Smooth muscle cell (in vitro differentiated cells): Measurements from ENCODE around the gene TACR1. TPM values are rescaled to one million over a fixed set of nuclear protein-coding genes. Genes with fewer than 3 reads are reported as not detected.

Experiments used
- DNase-seq: peaks from one replicate; lab custom pipeline; 2025; ENCODE audit not compliant: unreplicated experiment; lab: John Stamatoyannopoulos, UW
- H2AFZ ChIP-seq: fragments of 200-600 bp; sonication (generic); 2 replicates; pipeline ENCODE4 v1.6.0; 2016; ENCODE audit warnings: antibody characterized with exemption, low read depth, mild to moderate bottlenecking
- H3F3A ChIP-seq: fragments of 200-600 bp; sonication (generic); 2 replicates; pipeline ENCODE4 v1.6.0; 2017; ENCODE audit warnings: antibody characterized with exemption, low read depth
- H3K27ac ChIP-seq: fragments of 200-600 bp; sonication (generic); 2 replicates; pipeline ENCODE4 v1.5.1; 2016; ENCODE audit warnings: low read depth, mild to moderate bottlenecking
- H3K27me3 ChIP-seq: fragments of 200-600 bp; sonication (generic); 2 replicates; pipeline ENCODE4 v1.6.1; 2016; ENCODE audit warnings: low read depth, mild to moderate bottlenecking
- H3K36me3 ChIP-seq: fragments of 200-600 bp; sonication (generic); 2 replicates; pipeline ENCODE4 v1.5.1; 2016; ENCODE audit warnings: low read depth
- H3K4me1 ChIP-seq: fragments of 200-600 bp; sonication (generic); 2 replicates; pipeline ENCODE4 v1.5.1; 2016; ENCODE audit warnings: low read depth
- H3K4me2 ChIP-seq: fragments of 200-600 bp; sonication (generic); 2 replicates; pipeline ENCODE4 v1.6.0; 2016; ENCODE audit warnings: mild to moderate bottlenecking
- H3K4me3 ChIP-seq: fragments of 200-600 bp; sonication (generic); 2 replicates; pipeline ENCODE4 v1.5.1; 2016; ENCODE audit warnings: mild to moderate bottlenecking
- H3K79me2 ChIP-seq: fragments of 200-600 bp; sonication (generic); 2 replicates; pipeline ENCODE4 v1.6.0; 2016; ENCODE audit warnings: low read depth, mild to moderate bottlenecking
- H3K9ac ChIP-seq: fragments of 200-600 bp; sonication (generic); 2 replicates; pipeline ENCODE4 v1.6.0; 2016; ENCODE audit warnings: low read depth
- H3K9me3 ChIP-seq: fragments of 200-600 bp; sonication (generic); replicated peaks from 2 replicates; pipeline ENCODE4 v1.5.1; 2016; ENCODE audit warnings: low read depth
- H4K20me1 ChIP-seq: fragments of 200-600 bp; sonication (generic); 2 replicates; pipeline ENCODE4 v1.6.0; 2016; ENCODE audit warnings: low read depth
- WGBS: methylation state at CpG from one replicate; pipeline ENCODE4 v1.1.7; 2016; ENCODE audit warnings: low lambda C conversion rate; 5-methylcytosine and 5-hydroxymethylcytosine counted together
- polyA plus RNA-seq: library from polyadenylated mRNA; unstranded; fragments of >200 nt; fragmentation: Nextera tagmentation; extraction: Ambion mirVana; gene quantifications from 2 replicates; pipeline ENCODE4 v1.2.1, GENCODE V29; 2016
- total RNA-seq: library from RNA; depleted of rRNA; stranded (reverse); fragments of >200 nt; gene quantifications from 2 replicates; pipeline ENCODE4 v1.2.3, GENCODE V29; 2014
- TF ChIP-seq, protein P1 (sequence below): fragments of 200-600 bp; sonication (generic); IDR thresholded peaks from 2 replicates; pipeline ENCODE4 v1.5.1; 2017; ENCODE audit warnings: borderline replicate concordance, mild to moderate bottlenecking, antibody characterized with exemption; ENCODE audit not compliant: insufficient read depth, poor library complexity, severe bottlenecking

The TACR1 gene
- total and polyA plus RNA-seq, 2 experiments from 2014 or later = 0.93 to 4.5 TPM

DNA sequence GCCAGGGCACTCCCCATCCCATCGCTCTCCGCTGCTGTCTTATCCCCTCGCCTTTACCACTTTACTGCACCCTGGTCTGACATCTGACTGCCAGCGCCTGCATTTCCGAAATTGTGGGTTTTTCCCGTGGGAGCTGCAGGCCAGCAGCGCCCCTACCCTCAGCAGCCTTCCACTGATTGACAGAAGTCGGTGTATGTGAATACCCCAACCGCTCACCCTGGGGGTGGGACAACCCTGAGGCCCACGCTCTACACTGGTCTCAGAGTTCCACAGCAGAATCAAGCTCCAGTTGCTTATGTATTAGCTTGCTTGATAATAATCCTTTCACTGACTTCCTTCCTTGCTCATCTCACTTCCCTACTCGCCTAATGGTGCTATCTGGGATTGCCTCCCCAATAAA lies 178.8 kb downstream of the TACR1 start:
- H3K36me3 ChIP-seq = no peaks in the 10 kb centered on the region
- H3F3A ChIP-seq = no peaks in the 10 kb centered on the region
- no peak for DNase-seq
- TF ChIP-seq, protein P1, sequence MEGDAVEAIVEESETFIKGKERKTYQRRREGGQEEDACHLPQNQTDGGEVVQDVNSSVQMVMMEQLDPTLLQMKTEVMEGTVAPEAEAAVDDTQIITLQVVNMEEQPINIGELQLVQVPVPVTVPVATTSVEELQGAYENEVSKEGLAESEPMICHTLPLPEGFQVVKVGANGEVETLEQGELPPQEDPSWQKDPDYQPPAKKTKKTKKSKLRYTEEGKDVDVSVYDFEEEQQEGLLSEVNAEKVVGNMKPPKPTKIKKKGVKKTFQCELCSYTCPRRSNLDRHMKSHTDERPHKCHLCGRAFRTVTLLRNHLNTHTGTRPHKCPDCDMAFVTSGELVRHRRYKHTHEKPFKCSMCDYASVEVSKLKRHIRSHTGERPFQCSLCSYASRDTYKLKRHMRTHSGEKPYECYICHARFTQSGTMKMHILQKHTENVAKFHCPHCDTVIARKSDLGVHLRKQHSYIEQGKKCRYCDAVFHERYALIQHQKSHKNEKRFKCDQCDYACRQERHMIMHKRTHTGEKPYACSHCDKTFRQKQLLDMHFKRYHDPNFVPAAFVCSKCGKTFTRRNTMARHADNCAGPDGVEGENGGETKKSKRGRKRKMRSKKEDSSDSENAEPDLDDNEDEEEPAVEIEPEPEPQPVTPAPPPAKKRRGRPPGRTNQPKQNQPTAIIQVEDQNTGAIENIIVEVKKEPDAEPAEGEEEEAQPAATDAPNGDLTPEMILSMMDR = no peak
- no peaks in the 10 kb centered on the region for H3K27me3 ChIP-seq
- H3K4me3 ChIP-seq = no peak overlapping the region
- H4K20me1 ChIP-seq = no peaks in the 10 kb centered on the region
- H3K27ac ChIP-seq = no peak overlapping the region
- 95% methylated on average over 11 of the region's 11 CpGs for WGBS
- no peak overlapping the region for H2AFZ ChIP-seq
- H3K9me3 ChIP-seq = no peaks in the 10 kb centered on the region
- no peak overlapping the region for H3K4me2 ChIP-seq
- H3K79me2 ChIP-seq = no peaks in the 10 kb centered on the region
- no peaks in the 10 kb centered on the region for H3K4me1 ChIP-seq
- no peak overlapping the region for H3K9ac ChIP-seq

DNA sequence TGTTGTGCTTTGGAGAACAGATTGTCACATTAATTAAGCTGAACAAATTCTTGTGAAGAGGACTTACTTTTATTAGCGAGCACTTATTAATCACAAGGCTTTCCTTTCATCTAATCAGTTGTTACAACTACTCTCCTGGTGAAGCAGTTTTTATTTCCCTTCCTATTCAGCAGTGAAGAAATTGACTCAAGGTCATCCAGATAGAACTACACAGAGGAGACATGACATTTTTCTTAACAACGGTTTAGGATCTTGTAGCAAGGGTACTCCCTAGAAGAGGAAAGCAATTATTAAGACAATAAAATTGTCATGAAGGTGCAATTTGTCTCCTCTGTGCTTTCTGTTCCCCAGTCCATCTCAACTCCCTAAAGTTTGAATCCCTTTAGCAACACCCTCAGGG lies 179.5 kb downstream of the TACR1 start:
- no peak overlapping the region for H3K4me3 ChIP-seq
- no peak overlapping the region for H3K9ac ChIP-seq
- TF ChIP-seq, protein P1 = no peak
- H3F3A ChIP-seq = no peaks in the 10 kb centered on the region
- H3K4me2 ChIP-seq = no peak overlapping the region
- no peaks in the 10 kb centered on the region for H3K79me2 ChIP-seq
- H3K27me3 ChIP-seq = no peaks in the 10 kb centered on the region
- H4K20me1 ChIP-seq = no peaks in the 10 kb centered on the region
- H2AFZ ChIP-seq = no peak overlapping the region
- no peak for DNase-seq
- H3K9me3 ChIP-seq = no peaks in the 10 kb centered on the region
- H3K4me1 ChIP-seq = no peaks in the 10 kb centered on the region
- no peaks in the 10 kb centered on the region for H3K36me3 ChIP-seq
- H3K27ac ChIP-seq = no peak overlapping the region
- 75% methylated on average over 2 of the region's 2 CpGs for WGBS

DNA sequence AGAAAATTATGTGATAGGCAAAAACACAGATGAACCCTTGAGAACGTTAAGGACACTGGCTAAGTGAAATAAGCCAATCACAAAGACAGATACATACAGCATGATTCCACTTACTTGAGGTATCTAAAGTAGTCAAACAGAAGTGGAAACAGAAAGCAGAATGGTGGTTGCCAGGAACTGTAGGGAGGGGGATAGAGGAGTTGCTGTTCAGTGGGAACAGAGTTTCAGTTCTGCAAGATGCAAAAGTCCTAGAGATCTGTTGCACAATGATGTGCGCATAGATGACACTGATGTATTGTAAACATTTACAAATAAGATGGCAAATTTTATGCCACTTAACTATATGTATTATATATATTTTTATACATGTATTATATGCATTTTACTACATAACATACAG lies 181.2 kb downstream of the TACR1 start:
- TF ChIP-seq, protein P1 = no peak
- no peak overlapping the region for H3K27ac ChIP-seq
- DNase-seq = no peak
- no peaks in the 10 kb centered on the region for H3K9me3 ChIP-seq
- H3K4me2 ChIP-seq = no peak overlapping the region
- H4K20me1 ChIP-seq = no peaks in the 10 kb centered on the region
- no peaks in the 10 kb centered on the region for H3K27me3 ChIP-seq
- H3K79me2 ChIP-seq = no peaks in the 10 kb centered on the region
- 93% methylated on average over 2 of the region's 2 CpGs for WGBS
- H3K4me3 ChIP-seq = no peak overlapping the region
- H3F3A ChIP-seq = no peaks in the 10 kb centered on the region
- no peak overlapping the region for H2AFZ ChIP-seq
- H3K36me3 ChIP-seq = no peaks in the 10 kb centered on the region
- no peak overlapping the region for H3K9ac ChIP-seq
- H3K4me1 ChIP-seq = no peaks in the 10 kb centered on the region

DNA sequence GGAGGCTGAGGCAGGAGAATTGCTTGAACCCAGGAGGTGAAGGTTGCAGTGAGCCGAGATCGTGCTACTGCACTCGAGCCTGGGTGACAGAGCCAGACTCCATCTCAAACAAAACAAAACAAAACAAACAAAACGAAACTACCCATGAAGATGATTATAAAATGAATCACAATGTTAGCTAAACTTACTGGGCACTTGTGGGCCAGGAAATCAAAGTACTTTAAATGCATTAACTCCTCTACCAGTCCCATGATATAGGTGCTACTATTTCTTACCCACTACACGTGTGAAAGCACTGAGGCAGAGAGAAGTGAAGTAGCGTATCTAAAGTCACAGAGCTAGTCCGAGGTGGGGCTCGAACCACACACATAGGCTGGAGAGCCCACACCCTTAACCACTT lies 187.2 kb downstream of the TACR1 start:
- Histone ChIP-seq H3K36me3 (no peaks in the 10 kb centered on the region), H3F3A (no peaks in the 10 kb centered on the region), H4K20me1 (no peaks in the 10 kb centered on the region), H3K27me3 (no peaks in the 10 kb centered on the region), H3K4me1 (no peaks in the 10 kb centered on the region), H3K9me3 (no peaks in the 10 kb centered on the region), H2AFZ (no peak overlapping the region), H3K9ac (no peak overlapping the region), H3K4me3 (no peak overlapping the region), H3K79me2 (no peaks in the 10 kb centered on the region), H3K4me2 (no peak overlapping the region), H3K27ac (no peak overlapping the region)
- WGBS = 95% methylated on average over 8 of the region's 8 CpGs
- TF ChIP-seq, protein P1 = no peak
- no peak for DNase-seq
